Measurements from ENCODE around the gene FEM1B. TPM values are rescaled to one million over a fixed set of nuclear protein-coding genes. Genes with fewer than 3 reads are reported as not detected.

The FEM1B gene
- total RNA-seq, 1 donor from 2014 or later, result 73.5 TPM

DNA sequence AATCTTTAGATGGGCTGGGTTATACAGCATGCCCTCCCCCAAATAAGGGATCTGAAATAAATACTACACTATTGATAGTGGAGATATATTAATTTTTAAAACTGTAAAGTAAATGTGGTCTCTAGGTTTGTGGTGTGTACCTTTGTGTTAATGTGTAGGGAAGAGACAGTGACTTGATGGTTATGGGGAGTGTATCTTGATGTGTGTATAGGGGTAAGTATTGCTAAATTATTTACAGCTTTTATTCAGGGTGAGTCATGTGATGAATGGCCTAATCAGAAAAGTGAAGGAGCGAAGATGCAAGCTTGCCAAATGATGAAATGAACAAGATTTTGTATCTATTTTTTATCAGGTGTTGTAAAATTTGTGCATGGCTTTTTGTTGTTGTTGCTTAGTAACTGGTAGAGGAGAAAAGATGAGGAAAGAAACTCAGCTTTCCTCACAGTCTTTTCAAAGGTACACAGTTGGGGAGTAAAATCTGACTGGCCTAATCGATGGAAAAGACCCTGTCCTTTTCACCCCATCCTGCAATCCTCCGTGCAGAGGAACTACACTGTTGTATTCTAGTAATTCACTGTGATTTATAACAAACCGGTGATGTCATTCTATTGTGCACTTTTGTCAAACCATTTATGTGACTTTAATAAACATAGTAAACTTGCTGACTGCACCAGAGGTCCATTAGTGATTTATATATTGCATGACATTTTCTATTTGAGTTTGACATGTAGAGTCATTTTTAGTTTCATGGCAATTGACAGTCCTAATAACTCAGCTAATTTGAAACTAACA is 17.7 kb downstream of the FEM1B start:
- Histone ChIP-seq H3K27me3 (ENCODE audit: control insufficient read depth, insufficient read depth, low read length) (no peaks in the 10 kb centered on the region), H3K4me3 (ENCODE audit: low read depth, low read length) (no peak overlapping the region), H3K36me3 (ENCODE audit: control insufficient read depth, insufficient read depth, low read length) (peaks cover 9% of the 10 kb centered on the region)
- TF ChIP-seq, protein P1, sequence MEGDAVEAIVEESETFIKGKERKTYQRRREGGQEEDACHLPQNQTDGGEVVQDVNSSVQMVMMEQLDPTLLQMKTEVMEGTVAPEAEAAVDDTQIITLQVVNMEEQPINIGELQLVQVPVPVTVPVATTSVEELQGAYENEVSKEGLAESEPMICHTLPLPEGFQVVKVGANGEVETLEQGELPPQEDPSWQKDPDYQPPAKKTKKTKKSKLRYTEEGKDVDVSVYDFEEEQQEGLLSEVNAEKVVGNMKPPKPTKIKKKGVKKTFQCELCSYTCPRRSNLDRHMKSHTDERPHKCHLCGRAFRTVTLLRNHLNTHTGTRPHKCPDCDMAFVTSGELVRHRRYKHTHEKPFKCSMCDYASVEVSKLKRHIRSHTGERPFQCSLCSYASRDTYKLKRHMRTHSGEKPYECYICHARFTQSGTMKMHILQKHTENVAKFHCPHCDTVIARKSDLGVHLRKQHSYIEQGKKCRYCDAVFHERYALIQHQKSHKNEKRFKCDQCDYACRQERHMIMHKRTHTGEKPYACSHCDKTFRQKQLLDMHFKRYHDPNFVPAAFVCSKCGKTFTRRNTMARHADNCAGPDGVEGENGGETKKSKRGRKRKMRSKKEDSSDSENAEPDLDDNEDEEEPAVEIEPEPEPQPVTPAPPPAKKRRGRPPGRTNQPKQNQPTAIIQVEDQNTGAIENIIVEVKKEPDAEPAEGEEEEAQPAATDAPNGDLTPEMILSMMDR (IDR thresholded peaks at IDR 0.05; ENCODE audit: insufficient read depth, low read length, severe bottlenecking), result no peak
- FAIRE-seq (no peak), DNase-seq (ENCODE audit: low read depth) (peak; percentile 25)

DNA sequence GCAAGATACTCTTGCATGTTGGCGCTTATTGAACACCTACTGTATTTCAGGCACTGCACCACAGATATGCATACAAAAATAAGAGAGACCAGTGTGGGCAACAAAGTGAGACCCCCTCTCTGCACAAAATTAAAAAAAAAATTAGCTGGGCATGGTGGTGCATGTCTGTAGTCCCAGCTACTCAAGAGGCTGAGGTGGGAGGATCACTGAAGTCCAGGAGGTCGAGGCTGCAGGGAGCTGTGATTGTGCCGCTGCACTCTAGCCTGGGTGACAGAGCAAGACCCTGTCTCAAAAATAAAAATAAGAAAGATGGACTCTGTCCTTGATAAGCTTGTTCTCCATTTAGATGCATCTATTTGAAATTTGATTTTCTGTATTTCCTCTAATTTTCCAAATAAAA is 20.8 kb downstream of the FEM1B start:
- FAIRE-seq (no peak), DNase-seq (ENCODE audit: low read depth) (no peak)
- Histone ChIP-seq H3K27me3 (ENCODE audit: control insufficient read depth, insufficient read depth, low read length) (no peaks in the 10 kb centered on the region), H3K4me3 (ENCODE audit: low read depth, low read length) (no peak overlapping the region), H3K36me3 (ENCODE audit: control insufficient read depth, insufficient read depth, low read length) (peaks cover 2% of the 10 kb centered on the region)
- TF ChIP-seq, protein P1 (IDR thresholded peaks at IDR 0.05; ENCODE audit: insufficient read depth, low read length, severe bottlenecking), result no peak

GRCh38 chr15:68298882-68299381 is 21.4 kb downstream of the FEM1B start:
- no peak for DNase-seq (ENCODE audit: low read depth)
- no peaks in the 10 kb centered on the region for H3K27me3 ChIP-seq (ENCODE audit: control insufficient read depth, insufficient read depth, low read length)
- FAIRE-seq, result no peak
- TF ChIP-seq, protein P1 (IDR thresholded peaks at IDR 0.05; ENCODE audit: insufficient read depth, low read length, severe bottlenecking), result no peak
- peaks cover 2% of the 10 kb centered on the region for H3K36me3 ChIP-seq (ENCODE audit: control insufficient read depth, insufficient read depth, low read length)
- no peak overlapping the region for H3K4me3 ChIP-seq (ENCODE audit: low read depth, low read length)

DNA sequence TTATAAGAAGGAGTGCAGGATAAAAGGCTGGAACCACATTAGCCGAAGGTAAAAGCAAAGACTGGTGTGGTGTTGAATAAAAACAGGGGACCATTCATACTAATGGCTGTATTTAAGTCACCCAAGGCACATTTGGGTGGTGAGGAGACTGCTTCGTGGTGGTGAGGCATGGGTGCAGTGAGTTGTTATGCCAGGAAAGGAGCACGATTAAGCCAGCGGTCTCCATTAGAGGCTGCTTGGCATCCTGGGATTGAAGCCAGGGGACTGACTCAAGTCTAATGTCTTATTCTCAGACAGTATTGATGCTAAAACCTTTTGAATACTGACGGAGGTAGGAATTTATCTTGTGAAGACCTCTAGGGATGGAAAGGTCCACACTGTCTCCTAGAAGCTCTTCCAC is 21.9 kb downstream of the FEM1B start:
- FAIRE-seq (no peak), DNase-seq (ENCODE audit: low read depth) (no peak)
- Histone ChIP-seq H3K4me3 (ENCODE audit: low read depth, low read length) (no peak overlapping the region), H3K36me3 (ENCODE audit: control insufficient read depth, insufficient read depth, low read length) (peaks cover 2% of the 10 kb centered on the region), H3K27me3 (ENCODE audit: control insufficient read depth, insufficient read depth, low read length) (no peaks in the 10 kb centered on the region)
- TF ChIP-seq, protein P1 (IDR thresholded peaks at IDR 0.05; ENCODE audit: insufficient read depth, low read length, severe bottlenecking), result no peak

- TF ChIP-seq, protein P1 (IDR thresholded peaks at IDR 0.05; ENCODE audit: insufficient read depth, low read length, severe bottlenecking), result no peak
- FAIRE-seq, result no peak
- Histone ChIP-seq H3K27me3 (ENCODE audit: control insufficient read depth, insufficient read depth, low read length) (no peaks in the 10 kb centered on the region), H3K36me3 (ENCODE audit: control insufficient read depth, insufficient read depth, low read length) (peaks cover 2% of the 10 kb centered on the region), H3K4me3 (ENCODE audit: low read depth, low read length) (no peak overlapping the region)
- DNase-seq (ENCODE audit: low read depth), result no peak
Observed at GRCh38 chr15:68300115-68300940, 22.8 kb downstream of the FEM1B start.

Measured in bronchial epithelial cell (primary cell).